T-helper 2 cell treated with Interferon-gamma antibody and Interleukin-4, amounts not matched to agents 5 μg/mL and 100 μg/mL, for 36 hours (primary cell): ENCODE results near the gene NID1.

Experiments used
- DNase-seq: peaks from one replicate; pipeline ENCODE4 v3.0.0; 2021; ENCODE audit warnings: low spot score
- H3K27ac Mint-ChIP-seq: one replicate; pipeline ENCODE4 v1.8.0; 2021; ENCODE audit warnings: mild to moderate bottlenecking, mixed read lengths
- H3K27me3 Mint-ChIP-seq: one replicate; pipeline ENCODE4 v1.8.0; 2021; ENCODE audit warnings: low read depth, mixed read lengths
- H3K36me3 Mint-ChIP-seq: one replicate; pipeline ENCODE4 v1.8.0; 2021; ENCODE audit warnings: low read depth, mixed read lengths
- H3K4me1 Mint-ChIP-seq: one replicate; pipeline ENCODE4 v1.8.0; 2021; ENCODE audit warnings: low read depth, mixed read lengths
- H3K4me3 Mint-ChIP-seq: one replicate; pipeline ENCODE4 v1.8.0; 2022; ENCODE audit warnings: mild to moderate bottlenecking, moderate library complexity, mixed read lengths
- H3K9me3 Mint-ChIP-seq: one replicate; pipeline ENCODE4 v1.8.0; 2021; ENCODE audit warnings: mixed read lengths

NID1 gene

DNA sequence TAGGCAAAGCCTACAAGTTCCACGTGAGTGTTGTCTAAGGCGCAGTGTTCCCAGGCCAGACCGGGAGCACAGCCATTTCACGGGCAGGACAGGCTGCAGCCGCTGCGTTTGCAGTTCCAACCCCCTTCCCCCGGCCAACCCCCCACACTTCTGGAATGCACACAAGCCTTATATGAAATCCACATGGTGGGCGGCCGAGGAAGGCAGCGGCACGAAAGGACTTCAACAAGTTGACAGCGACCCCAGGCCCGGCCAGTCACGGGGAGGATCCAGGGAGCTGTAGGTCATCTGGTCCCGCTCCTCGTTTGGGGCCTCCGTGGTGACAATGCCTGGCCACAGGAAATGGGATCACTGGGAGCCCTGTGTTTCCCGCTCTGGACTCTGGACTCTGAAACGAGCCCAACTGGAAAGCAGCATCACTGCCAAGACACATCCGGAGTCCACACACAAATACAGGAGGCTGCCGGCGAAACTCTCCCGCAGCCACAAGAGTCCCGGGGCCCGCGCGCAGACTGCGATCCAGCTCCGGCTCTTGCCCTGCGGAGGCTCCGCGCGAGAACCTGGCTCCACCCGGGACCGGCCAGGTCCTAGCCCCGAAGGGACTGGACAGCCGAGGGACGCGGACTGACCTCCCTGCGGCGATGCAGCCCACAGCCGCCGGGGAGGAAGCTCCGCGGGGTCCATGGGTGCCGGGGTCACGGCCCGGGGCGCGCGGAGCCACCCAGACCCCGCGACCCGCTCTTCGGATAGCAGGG lies 794 bp downstream of the NID1 start:
- DNase-seq = no peak
- Mint-ChIP-seq H3K27me3 (peaks cover 57% of the 10 kb centered on the region), H3K27ac (no peak overlapping the region), H3K4me1 (peaks cover 16% of the 10 kb centered on the region), H3K4me3 (peak overlapping the region; percentile 43), H3K36me3 (no peaks in the 10 kb centered on the region), H3K9me3 (no peaks in the 10 kb centered on the region)

DNA sequence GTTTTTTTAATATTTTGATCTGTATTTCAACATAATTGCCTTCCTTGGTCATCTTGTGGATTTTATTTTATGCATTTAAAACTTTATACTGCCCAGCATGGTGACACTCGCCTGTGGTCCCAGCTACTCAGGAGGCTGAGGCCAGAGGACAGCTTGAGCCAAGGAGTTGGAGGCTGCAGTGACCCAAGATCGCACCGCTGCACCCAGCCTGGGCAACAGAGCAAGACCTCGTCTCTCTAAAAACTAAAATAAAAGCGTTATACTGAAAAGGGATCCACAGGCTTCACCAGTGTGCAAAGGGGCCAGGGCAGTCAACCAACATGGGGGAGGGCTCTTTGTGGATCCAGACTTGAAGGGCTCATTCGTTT lies 1.4 kb downstream of the NID1 start:
- Mint-ChIP-seq H3K27me3 (peaks cover 60% of the 10 kb centered on the region), H3K4me1 (peaks cover 17% of the 10 kb centered on the region), H3K36me3 (no peaks in the 10 kb centered on the region), H3K9me3 (no peaks in the 10 kb centered on the region), H3K4me3 (peak overlapping the region; percentile 43), H3K27ac (no peak overlapping the region)
- DNase-seq = no peak

DNA sequence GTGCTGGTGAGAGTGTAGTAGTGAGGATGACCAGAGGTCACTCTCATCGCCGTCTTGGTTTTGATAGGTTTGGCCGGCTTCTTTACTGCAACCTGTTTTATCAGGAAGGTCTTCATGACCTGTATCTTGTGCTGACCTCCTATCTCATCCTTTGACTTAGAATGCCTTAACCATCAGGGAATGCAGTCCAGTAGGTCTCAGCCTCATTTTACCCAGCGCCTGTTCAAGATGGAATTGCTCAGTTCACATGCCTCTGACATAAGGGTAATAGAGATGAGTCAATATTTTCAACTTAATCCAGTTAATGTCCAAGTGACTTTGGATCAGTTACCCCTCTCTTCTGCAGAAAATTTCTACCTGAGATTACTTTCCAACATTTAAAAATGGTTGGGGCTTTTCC lies 4.6 kb downstream of the NID1 start:
- Mint-ChIP-seq H3K4me3 (no peak overlapping the region), H3K27ac (no peak overlapping the region), H3K9me3 (no peaks in the 10 kb centered on the region), H3K36me3 (no peaks in the 10 kb centered on the region), H3K4me1 (peaks cover 7% of the 10 kb centered on the region), H3K27me3 (peaks cover 49% of the 10 kb centered on the region)
- no peak for DNase-seq

DNA sequence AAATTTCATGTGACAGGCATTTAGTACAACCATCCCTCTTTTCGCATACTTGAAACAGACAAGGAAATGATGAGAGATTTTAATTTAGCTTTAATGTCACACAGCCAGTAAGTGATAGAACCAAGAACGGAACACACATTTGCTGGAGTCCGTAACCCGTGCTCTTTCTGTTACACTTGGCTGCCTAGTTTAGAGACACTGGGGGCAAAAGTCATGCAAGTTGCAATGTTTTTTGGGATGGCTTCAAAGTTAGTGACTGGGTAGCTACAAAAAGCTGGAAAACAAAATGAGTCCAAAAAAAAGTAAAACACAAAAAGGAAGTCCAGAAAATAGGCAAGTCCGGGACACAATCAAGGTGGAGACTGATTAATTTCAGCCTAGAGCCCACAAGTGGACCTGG lies 5.9 kb downstream of the NID1 start:
- Mint-ChIP-seq H3K4me1 (peaks cover 7% of the 10 kb centered on the region), H3K36me3 (no peaks in the 10 kb centered on the region), H3K4me3 (no peak overlapping the region), H3K27ac (no peak overlapping the region), H3K27me3 (peaks cover 46% of the 10 kb centered on the region), H3K9me3 (no peaks in the 10 kb centered on the region)
- DNase-seq = no peak

DNA sequence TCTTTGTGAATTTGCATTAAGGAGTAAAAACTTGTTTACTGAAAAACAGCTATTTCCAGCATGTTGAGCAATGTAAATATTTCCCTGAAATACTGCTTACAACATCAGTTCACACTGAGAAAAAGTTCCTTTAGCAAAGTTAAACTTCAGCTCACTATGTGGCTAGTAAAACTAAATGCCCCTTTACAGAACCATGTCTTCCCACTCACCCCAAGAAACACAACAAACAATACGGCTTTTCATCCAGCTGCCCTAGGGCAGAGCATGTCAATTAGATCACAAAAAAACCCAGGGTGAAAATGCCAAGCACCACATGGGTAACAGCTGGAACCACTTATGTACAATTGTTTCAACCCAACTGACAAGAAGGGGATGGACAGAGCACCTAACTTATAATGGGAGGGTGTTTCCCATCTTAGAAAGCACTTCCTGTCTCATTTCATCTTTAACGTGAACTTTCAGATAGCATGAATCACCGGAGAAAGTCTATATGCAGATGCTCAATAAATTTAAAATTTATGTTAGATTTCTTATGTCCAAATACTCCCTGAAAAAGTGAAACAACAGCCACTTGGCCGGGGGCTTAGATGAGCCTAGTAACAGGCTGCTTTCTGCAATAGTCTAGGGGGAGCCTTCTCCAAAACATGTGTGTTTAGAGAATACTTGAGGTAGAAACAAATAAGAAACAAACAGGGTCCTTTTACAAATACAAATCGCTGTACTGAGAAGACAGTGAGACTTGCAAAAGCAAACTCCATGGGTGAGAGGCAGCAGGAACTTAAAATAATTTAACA lies 6.6 kb downstream of the NID1 start:
- H3K9me3 Mint-ChIP-seq = no peaks in the 10 kb centered on the region
- no peak for DNase-seq
- H3K27me3 Mint-ChIP-seq = peaks cover 43% of the 10 kb centered on the region
- H3K4me3 Mint-ChIP-seq = no peak overlapping the region
- no peaks in the 10 kb centered on the region for H3K36me3 Mint-ChIP-seq
- peaks cover 7% of the 10 kb centered on the region for H3K4me1 Mint-ChIP-seq
- H3K27ac Mint-ChIP-seq = no peak overlapping the region

DNA sequence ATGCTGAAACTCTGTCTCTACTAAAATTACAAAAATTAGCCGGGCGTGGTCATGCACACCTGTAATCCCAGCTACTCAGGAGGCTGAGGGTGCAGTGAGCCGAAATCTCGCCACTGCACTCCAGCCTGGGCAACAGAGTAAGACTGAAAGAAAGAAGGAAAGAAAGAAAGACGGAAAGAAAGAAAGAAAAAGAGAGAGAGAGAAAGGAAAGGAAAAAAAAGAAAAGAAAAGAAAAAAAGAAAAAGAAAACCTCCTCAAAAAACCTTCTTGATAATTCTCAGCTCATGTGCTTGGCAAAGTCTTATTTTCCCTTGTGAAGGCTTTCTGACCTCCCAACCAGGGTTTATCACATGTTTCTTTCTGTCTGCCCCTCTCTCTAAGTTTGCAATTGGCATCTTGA lies 7.3 kb downstream of the NID1 start:
- Mint-ChIP-seq H3K4me1 (peaks cover 7% of the 10 kb centered on the region), H3K9me3 (no peaks in the 10 kb centered on the region), H3K27me3 (peaks cover 43% of the 10 kb centered on the region), H3K36me3 (no peaks in the 10 kb centered on the region), H3K27ac (no peak overlapping the region), H3K4me3 (no peak overlapping the region)
- DNase-seq = no peak

DNA sequence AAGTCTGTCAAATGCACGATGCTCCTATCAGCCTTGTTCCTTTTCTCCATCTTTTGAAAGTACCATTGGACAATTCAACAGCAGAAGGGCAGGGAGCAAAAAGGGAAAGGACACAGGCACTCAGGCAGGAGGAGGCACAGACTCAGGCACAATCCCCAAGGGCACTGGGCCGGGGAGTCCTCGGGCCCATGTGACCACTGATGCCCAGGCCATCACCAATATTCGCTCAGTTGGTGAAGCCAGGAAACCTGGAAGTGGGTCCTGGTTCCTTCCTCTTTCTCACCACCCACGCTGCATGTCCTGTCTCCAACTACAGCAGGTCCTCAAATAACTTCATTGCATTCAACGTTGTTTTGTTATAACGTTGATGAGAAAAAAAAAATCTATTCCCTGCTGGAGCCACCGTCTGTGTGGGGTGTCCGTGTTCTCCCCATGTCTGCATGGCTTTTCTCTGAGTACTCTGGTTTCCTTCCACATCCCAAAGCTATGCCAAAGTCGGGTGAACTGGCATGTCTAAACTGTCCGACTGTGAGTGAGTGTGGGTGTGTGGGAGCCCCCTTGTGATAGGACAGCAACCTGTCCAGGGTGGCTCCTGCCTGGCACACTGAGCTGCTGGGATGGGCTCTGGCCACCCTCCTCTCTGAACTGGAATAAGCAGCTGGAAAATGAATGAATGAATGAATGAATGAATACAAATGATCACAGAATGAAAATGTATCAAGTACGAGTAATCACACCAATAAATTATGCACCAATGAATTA lies 12.5 kb downstream of the NID1 start:
- H3K9me3 Mint-ChIP-seq = no peaks in the 10 kb centered on the region
- H3K4me3 Mint-ChIP-seq = no peak overlapping the region
- no peak for DNase-seq
- H3K4me1 Mint-ChIP-seq = no peaks in the 10 kb centered on the region
- H3K36me3 Mint-ChIP-seq = no peaks in the 10 kb centered on the region
- no peak overlapping the region for H3K27ac Mint-ChIP-seq
- peaks cover 30% of the 10 kb centered on the region for H3K27me3 Mint-ChIP-seq

DNA sequence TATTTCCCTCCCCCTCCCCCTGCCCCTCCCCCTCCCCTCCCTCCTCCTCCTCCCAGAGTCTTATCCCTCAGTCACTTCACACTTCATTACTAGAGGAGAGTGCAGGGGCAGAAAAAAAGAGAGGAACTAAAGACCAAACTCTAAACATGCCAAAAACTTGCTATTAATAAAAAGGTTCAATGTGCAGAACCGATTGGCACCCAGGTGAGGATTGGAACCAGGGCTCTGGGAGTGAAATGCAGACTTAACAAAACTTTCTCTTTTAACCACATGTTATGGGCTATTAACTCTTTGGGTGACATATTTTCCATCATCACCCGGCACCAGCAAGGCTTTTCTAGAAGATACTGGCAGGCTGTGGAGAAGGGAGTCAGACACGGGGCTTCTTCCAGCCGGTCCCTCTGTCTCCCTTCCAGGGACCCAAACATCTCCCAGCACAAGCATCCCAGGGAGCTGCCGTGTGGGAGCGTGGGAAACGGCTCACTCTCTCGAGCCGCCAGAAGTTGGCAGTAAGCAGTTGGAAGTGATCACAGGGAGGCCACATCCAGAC lies 13.6 kb downstream of the NID1 start:
- no peak for DNase-seq
- Mint-ChIP-seq H3K9me3 (no peaks in the 10 kb centered on the region), H3K36me3 (no peaks in the 10 kb centered on the region), H3K4me3 (no peak overlapping the region), H3K27me3 (peaks cover 30% of the 10 kb centered on the region), H3K4me1 (no peaks in the 10 kb centered on the region), H3K27ac (no peak overlapping the region)

DNA sequence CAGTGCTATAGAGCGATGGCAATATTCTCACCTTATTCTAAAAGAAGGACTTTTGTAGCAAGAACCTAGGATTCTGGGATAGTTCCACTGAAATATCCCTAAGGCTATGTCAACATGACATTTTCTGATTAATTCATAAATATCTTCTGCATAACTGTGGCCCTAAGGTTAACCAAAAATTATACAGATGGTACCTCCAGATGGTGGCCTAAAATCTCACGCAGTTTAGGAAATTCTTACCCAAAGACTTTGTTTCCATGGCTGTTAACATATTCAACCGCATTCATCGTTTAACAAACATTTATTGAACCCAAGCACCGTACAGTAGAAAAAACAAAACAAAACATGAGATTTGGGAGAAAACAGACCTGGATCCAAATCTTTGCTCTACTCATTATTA lies 19.1 kb downstream of the NID1 start:
- Mint-ChIP-seq H3K4me1 (no peaks in the 10 kb centered on the region), H3K27ac (no peak overlapping the region), H3K4me3 (no peak overlapping the region), H3K36me3 (no peaks in the 10 kb centered on the region), H3K9me3 (peaks cover 4% of the 10 kb centered on the region), H3K27me3 (peaks cover 6% of the 10 kb centered on the region)
- no peak for DNase-seq

DNA sequence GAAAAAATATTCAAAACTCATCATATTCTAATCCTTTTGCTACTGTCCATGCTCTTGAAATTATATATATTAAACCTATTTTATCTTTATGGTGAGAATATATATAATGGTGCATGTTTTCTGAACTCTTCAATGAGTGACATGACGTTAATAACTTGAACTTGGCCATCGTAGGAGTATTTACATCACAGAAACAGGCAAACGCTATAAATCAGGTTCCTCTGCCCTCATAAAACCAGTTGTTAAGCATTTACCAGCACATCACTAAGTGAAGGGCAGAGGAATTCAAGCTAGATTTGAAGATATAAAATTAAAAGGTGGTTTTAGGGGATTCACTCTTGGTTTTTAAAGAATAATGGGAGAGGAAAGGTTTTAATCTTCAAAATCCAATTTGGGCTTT lies 20.5 kb downstream of the NID1 start:
- H3K27ac Mint-ChIP-seq = no peak overlapping the region
- DNase-seq = no peak
- H3K36me3 Mint-ChIP-seq = no peaks in the 10 kb centered on the region
- peaks cover 14% of the 10 kb centered on the region for H3K27me3 Mint-ChIP-seq
- H3K4me3 Mint-ChIP-seq = no peak overlapping the region
- no peaks in the 10 kb centered on the region for H3K4me1 Mint-ChIP-seq
- H3K9me3 Mint-ChIP-seq = peaks cover 4% of the 10 kb centered on the region

DNA sequence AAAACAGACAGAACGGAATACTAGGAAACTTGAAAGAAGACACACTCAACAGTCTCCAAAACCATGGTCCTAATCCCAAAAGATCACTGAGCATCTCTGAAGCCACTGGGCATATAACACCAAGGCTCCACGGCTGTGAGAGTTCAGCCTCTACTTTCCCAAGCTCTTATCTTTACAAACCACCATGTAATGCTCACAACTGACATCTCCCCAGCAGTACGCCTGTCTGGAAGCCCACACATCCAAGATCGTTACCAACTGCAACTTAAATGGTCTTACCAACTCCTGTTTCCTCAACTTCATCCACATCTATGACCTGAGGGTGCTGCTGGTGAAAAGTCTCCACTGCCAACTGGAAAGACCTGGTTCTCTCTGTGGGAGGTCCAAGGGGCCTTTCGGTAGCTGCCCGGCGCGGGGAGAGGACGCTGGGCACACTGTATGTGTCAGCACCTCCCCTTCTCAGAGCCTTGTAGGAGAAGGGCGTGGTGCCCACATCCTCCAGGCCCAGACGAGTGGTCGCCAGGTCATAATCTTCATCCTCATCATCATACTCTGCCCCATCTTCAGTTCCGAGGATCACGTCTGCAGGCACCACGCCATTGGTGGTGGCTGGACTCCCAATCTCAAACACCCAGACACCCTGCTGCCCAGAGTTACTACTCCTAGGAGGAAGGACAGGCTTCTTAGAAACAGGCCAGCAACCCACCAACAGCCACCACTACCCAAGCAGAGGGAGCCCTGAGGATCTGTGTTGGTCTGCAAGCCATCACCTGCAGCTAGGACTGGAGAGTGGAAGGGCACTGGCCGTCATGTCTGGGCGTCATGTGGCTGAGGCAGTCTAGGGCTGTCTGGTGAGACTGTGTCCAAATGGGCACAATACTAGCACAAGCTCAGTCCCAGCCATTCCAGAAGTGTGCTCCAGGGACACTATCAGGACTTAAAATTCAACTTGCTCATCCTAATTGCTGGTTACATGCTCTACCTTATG lies 23.0 kb downstream of the NID1 start:
- Mint-ChIP-seq H3K27me3 (peaks cover 16% of the 10 kb centered on the region), H3K9me3 (peaks cover 4% of the 10 kb centered on the region), H3K4me1 (no peaks in the 10 kb centered on the region), H3K4me3 (no peak overlapping the region), H3K27ac (no peak overlapping the region), H3K36me3 (no peaks in the 10 kb centered on the region)
- no peak for DNase-seq

DNA sequence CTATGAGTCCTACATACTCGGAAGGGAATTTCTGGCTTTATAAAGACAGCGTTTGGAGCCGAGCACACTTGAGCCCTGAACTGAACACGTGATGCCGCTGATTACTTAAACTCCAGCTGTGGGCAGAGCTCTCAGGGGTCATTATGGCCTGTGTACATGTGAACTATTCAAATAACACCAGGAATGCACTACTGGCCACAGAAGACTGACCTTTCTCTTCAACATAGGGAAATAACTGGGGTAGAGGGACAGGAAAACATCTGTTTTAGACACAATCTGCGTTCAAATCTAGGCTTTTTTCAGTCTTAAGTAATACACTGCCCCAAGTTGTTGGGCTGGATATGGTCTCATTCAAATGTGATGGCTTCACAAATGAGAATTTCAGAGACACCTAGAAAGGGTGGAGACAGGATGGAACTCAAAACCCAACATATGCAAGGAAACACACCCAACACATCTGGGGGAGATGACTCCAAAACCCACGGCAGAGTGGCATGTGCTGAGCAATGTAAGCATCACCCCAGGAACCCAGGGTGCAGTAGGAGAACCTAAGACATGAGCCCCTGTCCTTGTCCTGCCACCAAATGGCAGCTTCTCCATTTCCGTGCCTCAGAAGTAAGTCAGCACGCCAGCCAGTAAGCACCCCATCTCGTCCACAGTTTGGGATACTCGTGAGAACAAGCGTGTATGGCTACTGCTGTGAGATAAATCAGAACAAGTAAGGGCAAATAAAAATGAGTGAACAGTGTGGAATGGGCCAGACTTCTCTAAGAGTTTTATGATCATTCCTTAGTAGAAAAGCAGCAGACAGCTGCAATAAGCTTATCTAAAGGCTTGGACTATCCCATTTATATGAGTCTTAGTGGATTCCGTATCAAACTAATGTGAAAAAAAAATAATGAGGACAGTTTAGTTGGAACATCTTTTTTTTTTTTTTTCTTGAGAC lies 24.9 kb downstream of the NID1 start:
- no peaks in the 10 kb centered on the region for H3K36me3 Mint-ChIP-seq
- H3K9me3 Mint-ChIP-seq = peaks cover 4% of the 10 kb centered on the region
- H3K4me1 Mint-ChIP-seq = no peaks in the 10 kb centered on the region
- no peak overlapping the region for H3K4me3 Mint-ChIP-seq
- peaks cover 16% of the 10 kb centered on the region for H3K27me3 Mint-ChIP-seq
- no peak overlapping the region for H3K27ac Mint-ChIP-seq
- DNase-seq = no peak
